Keratinocyte (primary cell): ENCODE measurements around the gene MDK. TPM values are rescaled to one million over a fixed set of nuclear protein-coding genes. Genes with fewer than 3 reads are reported as not detected.
"Not testable (repeated sequence)": the region's sequence is repeated elsewhere in the genome, so short reads cannot be mapped to it uniquely, and the experiment has no call there.

ENCODE experiments used
- DNase-seq: peaks from one replicate; pipeline ENCODE4 v3.0.0-alpha.2; 2011; ENCODE audit warnings: low read depth, missing footprints, low spot score
- FAIRE-seq: peaks from 2 replicates; lab custom pipeline; 2011; peaks lifted over from hg19 to GRCh38; lab: Jason Lieb, UNC
- H2AFZ ChIP-seq: 2 replicates; pipeline ENCODE4 v1.6.0; 2012; ENCODE audit warnings: low read length, control low read depth, inconsistent platforms; ENCODE audit not compliant: control insufficient read depth
- H3K27ac ChIP-seq: 2 replicates; pipeline ENCODE4 v1.5.1; 2011; ENCODE audit warnings: low read length; ENCODE audit not compliant: control insufficient read depth, insufficient read depth
- H3K27me3 ChIP-seq: 3 replicates; pipeline ENCODE4 v1.6.0; 2011; ENCODE audit warnings: low read length; ENCODE audit not compliant: control insufficient read depth, insufficient read depth; ENCODE audit errors: extremely low read depth
- H3K36me3 ChIP-seq, 2 experiments: 2 replicates in 1 of 2; 3 replicates in 1 of 2; pipeline ENCODE4 v1.5.1; 2011; ENCODE audit warnings: low read length in 2 of 2, mild to moderate bottlenecking in 1 of 2; ENCODE audit not compliant: control insufficient read depth in 2 of 2, insufficient read depth in 2 of 2; ENCODE audit errors: extremely low read depth in 1 of 2
- H3K4me1 ChIP-seq: 3 replicates; pipeline ENCODE4 v1.5.1; 2011; ENCODE audit warnings: low read length; ENCODE audit not compliant: control insufficient read depth, insufficient read depth; ENCODE audit errors: extremely low read depth
- H3K4me2 ChIP-seq: 3 replicates; pipeline ENCODE4 v1.6.0; 2011; ENCODE audit warnings: low read depth, low read length; ENCODE audit not compliant: control insufficient read depth, insufficient read depth; ENCODE audit errors: extremely low read depth
- H3K4me3 ChIP-seq, 3 experiments: fragments of 200-600 bp in 1 of 3; sonication (generic) in 1 of 3; 2 replicates in 2 of 3; 3 replicates in 1 of 3; pipeline ENCODE4 v1.5.1; 2011 to 2016; ENCODE audit warnings: low read length in 3 of 3, mild to moderate bottlenecking in 3 of 3, control low read depth in 2 of 3, inconsistent platforms in 1 of 3, low read depth in 1 of 3, mixed read lengths in 1 of 3, mixed run types in 1 of 3, moderate library complexity in 1 of 3; ENCODE audit not compliant: control insufficient read depth in 2 of 3, insufficient read depth in 2 of 3; ENCODE audit errors: extremely low read depth in 1 of 3
- H3K79me2 ChIP-seq: 2 replicates; pipeline ENCODE4 v1.6.0; 2012; ENCODE audit warnings: low read length; ENCODE audit not compliant: control insufficient read depth, insufficient read depth
- H3K9ac ChIP-seq: 3 replicates; pipeline ENCODE4 v1.6.0; 2011; ENCODE audit warnings: low read length; ENCODE audit not compliant: control insufficient read depth, insufficient read depth; ENCODE audit errors: extremely low read depth
- H3K9me1 ChIP-seq: 3 replicates; pipeline ENCODE4 v1.6.0; 2011; ENCODE audit warnings: low read length; ENCODE audit not compliant: control insufficient read depth, insufficient read depth; ENCODE audit errors: extremely low read depth
- H3K9me3 ChIP-seq: 2 replicates; pipeline ENCODE4 v1.5.1; 2012; ENCODE audit warnings: low read depth, low read length; ENCODE audit not compliant: control insufficient read depth
- H4K20me1 ChIP-seq: 3 replicates; pipeline ENCODE4 v1.6.0; 2011; ENCODE audit warnings: low read length; ENCODE audit not compliant: control insufficient read depth, insufficient read depth; ENCODE audit errors: extremely low read depth
- EZH2 ChIP-seq: IDR thresholded peaks from one replicate; pipeline ENCODE4 v1.6.1; 2012; ENCODE audit warnings: inconsistent platforms, mild to moderate bottlenecking, low read length, moderate library complexity
- dilution Hi-C: fragments of 300-500 bp; cut with MboI; formaldehyde crosslinking; loops from one replicate; pipeline ENCODE4 v1.7.0; 2020; ENCODE audit warnings: low sequenced_read_pairs; ENCODE audit not compliant: extremely low pct_ligation_motif_present
- polyA plus RNA-seq, 5 experiments: library from polyadenylated mRNA; depleted of rRNA in 3 of 5; stranded (reverse) in 3 of 5; stranded (forward) in 1 of 5; unstranded in 1 of 5; fragments of >200 nt; gene quantifications; 1 replicate in 1 of 5; 2 replicates in 3 of 5; 3 replicates in 1 of 5; pipeline versions ENCODE4 v1.2.1 to v1.2.3, GENCODE V29; 2011 to 2012; ENCODE audit warnings: missing spikeins in 2 of 5, low read depth in 1 of 5, low replicate concordance in 1 of 5
- TF ChIP-seq, protein P1 (sequence below), 3 experiments: IDR thresholded peaks in 1 of 3; conservative IDR thresholded peaks in 1 of 3; optimal IDR thresholded peaks in 1 of 3; 2 replicates in 2 of 3; 3 replicates in 1 of 3; pipeline versions ENCODE3 to v1.5.1; 2011; ENCODE audit warnings: low read length in 3 of 3, mild to moderate bottlenecking in 3 of 3, moderate library complexity in 2 of 3, control low read depth in 1 of 3, inconsistent platforms in 1 of 3; ENCODE audit not compliant: insufficient read depth in 2 of 3; ENCODE audit errors: extremely low read depth in 1 of 3

The MDK gene
- polyA plus RNA-seq, 1 donor (not counting 4 experiments of a cell fraction or from before 2014, with no cell fraction given), result 5.4 TPM

DNA sequence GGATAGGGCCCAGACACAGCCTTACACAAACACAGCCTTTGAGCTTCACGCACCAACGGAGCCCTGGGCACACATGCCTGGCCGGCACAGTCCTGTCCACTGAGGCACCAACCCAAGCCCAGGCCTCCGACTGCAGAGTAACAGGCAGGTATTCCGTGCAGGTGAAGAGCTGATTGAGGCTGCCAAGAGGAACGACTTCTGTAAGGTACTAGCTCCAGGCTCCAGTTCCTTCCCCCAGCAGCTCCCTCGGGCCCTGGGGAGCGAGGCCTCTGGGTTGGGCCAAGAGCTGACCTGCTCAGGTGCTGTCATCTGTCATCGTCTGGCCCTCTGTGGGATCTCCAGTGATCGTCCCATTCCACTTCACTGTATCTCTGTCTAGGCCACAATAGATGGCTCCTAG is 3.2 kb upstream of the MDK start:
- H3K4me2 ChIP-seq, result no peak overlapping the region
- H4K20me1 ChIP-seq, result no peaks in the 10 kb centered on the region
- H3K36me3 ChIP-seq, result peaks cover 10 to 27% of the 10 kb centered on the region in 2 experiments
- no peak for TF ChIP-seq EZH2
- TF ChIP-seq, protein P1, sequence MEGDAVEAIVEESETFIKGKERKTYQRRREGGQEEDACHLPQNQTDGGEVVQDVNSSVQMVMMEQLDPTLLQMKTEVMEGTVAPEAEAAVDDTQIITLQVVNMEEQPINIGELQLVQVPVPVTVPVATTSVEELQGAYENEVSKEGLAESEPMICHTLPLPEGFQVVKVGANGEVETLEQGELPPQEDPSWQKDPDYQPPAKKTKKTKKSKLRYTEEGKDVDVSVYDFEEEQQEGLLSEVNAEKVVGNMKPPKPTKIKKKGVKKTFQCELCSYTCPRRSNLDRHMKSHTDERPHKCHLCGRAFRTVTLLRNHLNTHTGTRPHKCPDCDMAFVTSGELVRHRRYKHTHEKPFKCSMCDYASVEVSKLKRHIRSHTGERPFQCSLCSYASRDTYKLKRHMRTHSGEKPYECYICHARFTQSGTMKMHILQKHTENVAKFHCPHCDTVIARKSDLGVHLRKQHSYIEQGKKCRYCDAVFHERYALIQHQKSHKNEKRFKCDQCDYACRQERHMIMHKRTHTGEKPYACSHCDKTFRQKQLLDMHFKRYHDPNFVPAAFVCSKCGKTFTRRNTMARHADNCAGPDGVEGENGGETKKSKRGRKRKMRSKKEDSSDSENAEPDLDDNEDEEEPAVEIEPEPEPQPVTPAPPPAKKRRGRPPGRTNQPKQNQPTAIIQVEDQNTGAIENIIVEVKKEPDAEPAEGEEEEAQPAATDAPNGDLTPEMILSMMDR (optimal IDR thresholded peaks at IDR 0.05 in 1 of 3, IDR thresholded peaks at IDR 0.05 in 1 of 3, conservative IDR thresholded peaks at IDR 0.05 in 1 of 3; ENCODE audit: extremely low read depth in 1 of 3, insufficient read depth in 2 of 3, low read length in 3 of 3), result no peak
- no peak overlapping the region for H2AFZ ChIP-seq
- H3K9me1 ChIP-seq, result no peaks in the 10 kb centered on the region
- no peak for FAIRE-seq
- no peaks in the 10 kb centered on the region for H3K9me3 ChIP-seq
- DNase-seq, result no peak
- H3K4me1 ChIP-seq, result peaks cover 7% of the 10 kb centered on the region
- no peak overlapping the region for H3K4me3 ChIP-seq
- H3K79me2 ChIP-seq, result no peaks in the 10 kb centered on the region
- no peak overlapping the region for H3K9ac ChIP-seq
- peaks cover 10% of the 10 kb centered on the region for H3K27me3 ChIP-seq
- dilution Hi-C loops, result no loop called here
- H3K27ac ChIP-seq, result no peak overlapping the region

DNA sequence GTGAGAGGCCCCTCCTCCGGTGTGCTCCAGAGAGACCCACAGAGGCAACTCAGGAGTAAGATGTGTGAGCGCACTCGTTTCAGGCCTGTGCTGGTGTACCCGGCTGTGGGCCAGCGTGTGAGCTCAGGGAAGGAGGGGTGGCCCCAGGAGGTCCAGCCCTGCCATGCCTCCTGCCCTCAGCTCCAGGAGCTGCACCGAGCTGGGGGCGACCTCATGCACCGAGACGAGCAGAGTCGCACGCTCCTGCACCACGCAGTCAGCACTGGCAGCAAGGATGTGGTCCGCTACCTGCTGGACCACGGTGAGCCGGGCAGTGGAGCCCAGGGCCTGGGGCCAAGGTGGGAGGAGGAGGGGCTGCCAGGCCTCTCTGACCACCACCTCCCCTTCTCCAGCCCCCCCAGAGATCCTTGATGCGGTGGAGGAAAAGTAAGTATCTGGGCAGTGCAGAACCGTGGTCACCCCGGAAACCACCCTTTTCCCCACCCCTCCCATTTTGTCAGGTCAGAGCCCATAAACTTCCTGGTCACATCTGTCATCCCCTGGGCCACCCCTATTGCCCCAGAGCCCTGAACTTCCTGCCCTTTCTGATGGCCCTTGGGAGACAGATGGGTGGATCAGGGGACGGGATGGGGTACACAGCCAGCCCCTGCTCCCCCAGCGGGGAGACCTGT is 2.5 kb upstream of the MDK start:
- TF ChIP-seq, protein P1 (optimal IDR thresholded peaks at IDR 0.05 in 1 of 3, IDR thresholded peaks at IDR 0.05 in 1 of 3, conservative IDR thresholded peaks at IDR 0.05 in 1 of 3; ENCODE audit: extremely low read depth in 1 of 3, insufficient read depth in 2 of 3, low read length in 3 of 3), result no peak
- no peak for TF ChIP-seq EZH2
- peaks cover 7 to 24% of the 10 kb centered on the region in 2 experiments for H3K36me3 ChIP-seq
- peaks cover 10% of the 10 kb centered on the region for H3K27me3 ChIP-seq
- dilution Hi-C loops, result no loop called here
- H3K79me2 ChIP-seq, result no peaks in the 10 kb centered on the region
- H3K4me3 ChIP-seq, result no peak overlapping the region
- H3K9me1 ChIP-seq, result no peaks in the 10 kb centered on the region
- H3K27ac ChIP-seq, result no peak overlapping the region
- H2AFZ ChIP-seq, result no peak overlapping the region
- no peak overlapping the region for H3K4me2 ChIP-seq
- no peak overlapping the region for H3K9ac ChIP-seq
- H4K20me1 ChIP-seq, result no peaks in the 10 kb centered on the region
- DNase-seq (no peak), FAIRE-seq (no peak)
- no peaks in the 10 kb centered on the region for H3K9me3 ChIP-seq
- peaks cover 7% of the 10 kb centered on the region for H3K4me1 ChIP-seq

DNA sequence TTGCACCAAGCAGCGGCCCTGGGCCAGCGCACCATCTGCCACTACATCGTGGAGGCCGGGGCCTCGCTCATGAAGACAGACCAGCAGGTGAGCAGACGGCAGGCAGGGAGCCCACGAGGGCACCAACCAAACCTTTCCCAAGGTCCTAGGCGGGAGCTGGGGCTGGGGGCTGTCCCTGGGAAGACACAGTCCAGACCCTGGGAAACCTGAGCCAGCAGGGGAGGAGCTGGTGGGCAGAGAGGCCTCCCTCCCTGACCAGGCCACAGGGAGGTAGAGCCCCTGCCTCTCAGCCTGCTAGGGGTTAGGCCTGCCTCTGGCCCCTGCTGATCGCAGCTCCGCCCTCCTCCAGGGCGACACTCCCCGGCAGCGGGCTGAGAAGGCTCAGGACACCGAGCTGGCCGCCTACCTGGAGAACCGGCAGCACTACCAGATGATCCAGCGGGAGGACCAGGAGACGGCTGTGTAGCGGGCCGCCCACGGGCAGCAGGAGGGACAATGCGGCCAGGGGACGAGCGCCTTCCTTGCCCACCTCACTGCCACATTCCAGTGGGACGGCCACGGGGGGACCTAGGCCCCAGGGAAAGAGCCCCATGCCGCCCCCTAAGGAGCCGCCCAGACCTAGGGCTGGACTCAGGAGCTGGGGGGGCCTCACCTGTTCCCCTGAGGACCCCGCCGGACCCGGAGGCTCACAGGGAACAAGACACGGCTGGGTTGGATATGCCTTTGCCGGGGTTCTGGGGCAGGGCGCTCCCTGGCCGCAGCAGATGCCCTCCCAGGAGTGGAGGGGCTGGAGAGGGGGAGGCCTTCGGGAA is 1.8 kb upstream of the MDK start:
- H3K9ac ChIP-seq, H3K4me3 ChIP-seq, H4K20me1 ChIP-seq, H3K79me2 ChIP-seq, H3K4me1 ChIP-seq, H3K4me2 ChIP-seq, FAIRE-seq, H3K27me3 ChIP-seq, H3K9me3 ChIP-seq, H3K9me1 ChIP-seq, dilution Hi-C loops, DNase-seq, H2AFZ ChIP-seq, H3K27ac ChIP-seq: not testable (repeated sequence)
- peaks cover 5 to 22% of the 10 kb centered on the region in 2 experiments for H3K36me3 ChIP-seq
